ENCODE data around the gene ZNF785. TPM values are rescaled to one million over a fixed set of nuclear protein-coding genes. Genes with fewer than 3 reads are reported as not detected.

ZNF785 gene
- polyA plus RNA-seq, 1 donor (not counting 4 experiments of a cell fraction or from before 2014, with no cell fraction given), result 3.4 TPM

- peaks cover 0 to 6% of the 10 kb centered on the region in 2 experiments for H3K36me3 ChIP-seq (ENCODE audit: control insufficient read depth in 2 of 2, extremely low read depth in 1 of 2, insufficient read depth in 2 of 2, low read length in 2 of 2)
- H3K9me3 ChIP-seq (ENCODE audit: control insufficient read depth, low read depth, low read length), result no peaks in the 10 kb centered on the region
- no peaks in the 10 kb centered on the region for H3K79me2 ChIP-seq (ENCODE audit: control insufficient read depth, insufficient read depth, low read length)
- TF ChIP-seq, protein P1, sequence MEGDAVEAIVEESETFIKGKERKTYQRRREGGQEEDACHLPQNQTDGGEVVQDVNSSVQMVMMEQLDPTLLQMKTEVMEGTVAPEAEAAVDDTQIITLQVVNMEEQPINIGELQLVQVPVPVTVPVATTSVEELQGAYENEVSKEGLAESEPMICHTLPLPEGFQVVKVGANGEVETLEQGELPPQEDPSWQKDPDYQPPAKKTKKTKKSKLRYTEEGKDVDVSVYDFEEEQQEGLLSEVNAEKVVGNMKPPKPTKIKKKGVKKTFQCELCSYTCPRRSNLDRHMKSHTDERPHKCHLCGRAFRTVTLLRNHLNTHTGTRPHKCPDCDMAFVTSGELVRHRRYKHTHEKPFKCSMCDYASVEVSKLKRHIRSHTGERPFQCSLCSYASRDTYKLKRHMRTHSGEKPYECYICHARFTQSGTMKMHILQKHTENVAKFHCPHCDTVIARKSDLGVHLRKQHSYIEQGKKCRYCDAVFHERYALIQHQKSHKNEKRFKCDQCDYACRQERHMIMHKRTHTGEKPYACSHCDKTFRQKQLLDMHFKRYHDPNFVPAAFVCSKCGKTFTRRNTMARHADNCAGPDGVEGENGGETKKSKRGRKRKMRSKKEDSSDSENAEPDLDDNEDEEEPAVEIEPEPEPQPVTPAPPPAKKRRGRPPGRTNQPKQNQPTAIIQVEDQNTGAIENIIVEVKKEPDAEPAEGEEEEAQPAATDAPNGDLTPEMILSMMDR (optimal IDR thresholded peaks at IDR 0.05 in 1 of 3, IDR thresholded peaks at IDR 0.05 in 1 of 3, conservative IDR thresholded peaks at IDR 0.05 in 1 of 3; ENCODE audit: extremely low read depth in 1 of 3, insufficient read depth in 2 of 3, low read length in 3 of 3), result no peak
- no peak for TF ChIP-seq EZH2 (IDR thresholded peaks at IDR 0.05; ENCODE audit: low read length)
- no peaks in the 10 kb centered on the region for H3K9me1 ChIP-seq (ENCODE audit: control insufficient read depth, extremely low read depth, insufficient read depth, low read length)
- no peak for FAIRE-seq
- H3K4me1 ChIP-seq (ENCODE audit: control insufficient read depth, extremely low read depth, insufficient read depth, low read length), result peaks cover 5% of the 10 kb centered on the region
- no peak overlapping the region for H3K9ac ChIP-seq (ENCODE audit: control insufficient read depth, extremely low read depth, insufficient read depth, low read length)
- no peaks in the 10 kb centered on the region for H4K20me1 ChIP-seq (ENCODE audit: control insufficient read depth, extremely low read depth, insufficient read depth, low read length)
- no peak overlapping the region for H3K27ac ChIP-seq (ENCODE audit: control insufficient read depth, insufficient read depth, low read length)
- no peak overlapping the region for H2AFZ ChIP-seq (ENCODE audit: control insufficient read depth, low read length)
- H3K4me3 ChIP-seq (ENCODE audit: control insufficient read depth in 2 of 3, extremely low read depth in 1 of 3, insufficient read depth in 2 of 3, low read depth in 1 of 3, low read length in 3 of 3), result no peak overlapping the region
- no peak for DNase-seq (ENCODE audit: low read depth, low spot score)
- dilution Hi-C loops (cut with MboI; ENCODE audit: extremely low pct_ligation_motif_present, low sequenced_read_pairs), result no loop called here
- no peaks in the 10 kb centered on the region for H3K27me3 ChIP-seq (ENCODE audit: control insufficient read depth, extremely low read depth, insufficient read depth, low read length)
- no peak overlapping the region for H3K4me2 ChIP-seq (ENCODE audit: control insufficient read depth, extremely low read depth, insufficient read depth, low read depth, low read length)
These were observed 10.8 kb downstream of the ZNF785 start for GRCh38 chr16:30574678-30575077.

DNA sequence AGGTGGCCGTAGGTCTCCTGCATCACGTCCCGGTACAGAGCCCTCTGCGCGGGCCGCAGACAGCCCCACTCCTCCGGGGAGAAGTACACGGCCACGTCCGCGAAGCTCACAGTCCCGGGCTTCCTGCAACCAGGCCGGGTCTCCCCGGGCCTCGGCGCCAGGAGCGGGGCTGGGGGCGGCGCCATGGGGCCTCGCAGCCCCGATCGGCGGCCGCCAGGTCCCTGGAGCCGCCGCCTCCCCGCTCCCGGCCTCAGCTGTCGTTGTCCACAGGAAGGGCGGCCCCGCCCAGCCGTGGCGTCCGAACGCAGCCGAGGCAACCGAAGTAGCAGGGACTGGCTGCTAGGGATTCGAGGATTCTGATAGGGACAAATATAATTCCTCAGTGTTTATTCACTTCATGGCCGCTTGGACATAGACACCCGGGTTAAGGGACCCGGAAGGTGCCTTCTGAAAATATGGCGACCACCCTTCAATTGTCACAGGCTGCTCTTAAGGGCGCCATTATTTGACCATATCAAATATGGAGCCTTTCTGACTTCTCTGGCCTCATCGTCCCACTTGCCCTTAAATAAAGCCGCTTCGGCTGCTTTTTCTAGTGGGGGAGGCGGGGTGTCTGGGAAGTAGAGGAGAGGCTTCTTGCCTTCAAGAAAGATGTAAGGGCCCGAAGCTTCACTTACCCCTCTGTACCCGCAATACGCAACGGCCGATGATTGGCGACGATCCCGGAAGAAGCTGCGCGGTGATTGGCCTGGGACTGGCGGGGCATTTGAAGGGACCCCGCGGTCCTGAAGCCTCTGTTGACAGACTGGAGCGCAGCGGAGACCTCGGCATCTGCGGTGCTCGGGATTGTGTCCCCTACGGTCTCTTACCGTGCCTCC lies 13.8 kb downstream of the ZNF785 start, which contains the start of gene ZNF688:
Gene ZNF688, minus strand, starts transcription at position 270 of the 878 bp plus-strand sequence. Its CDS starts 85 bp downstream, at position 185.
- Histone ChIP-seq H3K4me2 (ENCODE audit: control insufficient read depth, extremely low read depth, insufficient read depth, low read depth, low read length) (peak within 1 kb of the TSS; percentile 91), H2AFZ (ENCODE audit: control insufficient read depth, low read length) (peak within 1 kb of the TSS; percentile 82), H4K20me1 (ENCODE audit: control insufficient read depth, extremely low read depth, insufficient read depth, low read length) (no peaks in the 10 kb centered on the region), H3K9ac (ENCODE audit: control insufficient read depth, extremely low read depth, insufficient read depth, low read length) (peak within 1 kb of the TSS; percentile 87), H3K4me1 (ENCODE audit: control insufficient read depth, extremely low read depth, insufficient read depth, low read length) (peaks cover 24% of the 10 kb centered on the region), H3K36me3 (ENCODE audit: control insufficient read depth in 2 of 2, extremely low read depth in 1 of 2, insufficient read depth in 2 of 2, low read length in 2 of 2) (no peaks in the 10 kb centered on the region), H3K9me1 (ENCODE audit: control insufficient read depth, extremely low read depth, insufficient read depth, low read length) (no peaks in the 10 kb centered on the region), H3K79me2 (ENCODE audit: control insufficient read depth, insufficient read depth, low read length) (no peaks in the 10 kb centered on the region), H3K27me3 (ENCODE audit: control insufficient read depth, extremely low read depth, insufficient read depth, low read length) (no peaks in the 10 kb centered on the region), H3K27ac (ENCODE audit: control insufficient read depth, insufficient read depth, low read length) (peak within 1 kb of the TSS; percentile 88), H3K9me3 (ENCODE audit: control insufficient read depth, low read depth, low read length) (no peaks in the 10 kb centered on the region), H3K4me3 (ENCODE audit: control insufficient read depth in 2 of 3, extremely low read depth in 1 of 3, insufficient read depth in 2 of 3, low read depth in 1 of 3, low read length in 3 of 3) (peak within 1 kb of the TSS; percentile 45 to 75 (median 74))
- no peak for TF ChIP-seq EZH2 (IDR thresholded peaks at IDR 0.05; ENCODE audit: low read length)
- TF ChIP-seq, protein P1 (optimal IDR thresholded peaks at IDR 0.05 in 1 of 3, IDR thresholded peaks at IDR 0.05 in 1 of 3, conservative IDR thresholded peaks at IDR 0.05 in 1 of 3; ENCODE audit: extremely low read depth in 1 of 3, insufficient read depth in 2 of 3, low read length in 3 of 3), result no peak
- dilution Hi-C loops (cut with MboI; ENCODE audit: extremely low pct_ligation_motif_present, low sequenced_read_pairs), result no loop called here
- DNase-seq (ENCODE audit: low read depth, low spot score), result no peak
- no peak for FAIRE-seq
